HG02981 (cell line): ENCODE data around the gene KLHL35.
A peak's percentile ranks its signal among the peaks of the same experiment; 100 is the strongest.

ENCODE experiments used
- ATAC-seq: cut with Tn5 transposase; IDR thresholded peaks from one replicate; pipeline ENCODE4 v1.9.1; 2021; ENCODE audit warnings: mild to moderate bottlenecking, moderate library complexity; ENCODE audit not compliant: unreplicated experiment

KLHL35 gene

DNA sequence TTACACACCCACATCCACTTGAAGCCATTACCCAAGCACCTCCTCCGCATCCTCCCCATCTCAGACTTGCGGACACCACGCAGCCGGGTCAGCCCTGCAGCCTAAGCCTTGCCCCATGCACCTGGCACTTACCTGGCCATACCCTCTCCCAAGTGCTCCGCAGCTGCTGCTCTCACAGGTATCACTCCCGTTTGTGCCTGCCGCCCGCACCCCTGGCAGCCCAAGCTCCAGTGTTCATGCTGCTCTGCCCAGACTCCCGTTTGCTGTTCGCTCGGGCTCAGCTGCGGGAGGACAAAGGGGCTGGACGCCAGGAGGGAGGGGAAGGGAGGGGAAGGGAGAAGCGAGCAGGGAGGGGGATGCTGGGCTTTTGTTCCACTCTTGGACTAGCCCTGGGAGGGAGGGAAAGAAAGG lies at the start of gene KLHL35:
KLHL35 (minus strand) TSS at position 293 of the 411 bp plus-strand sequence. CDS start 2,574 bp downstream, outside the sequence.
- no peak for ATAC-seq

DNA sequence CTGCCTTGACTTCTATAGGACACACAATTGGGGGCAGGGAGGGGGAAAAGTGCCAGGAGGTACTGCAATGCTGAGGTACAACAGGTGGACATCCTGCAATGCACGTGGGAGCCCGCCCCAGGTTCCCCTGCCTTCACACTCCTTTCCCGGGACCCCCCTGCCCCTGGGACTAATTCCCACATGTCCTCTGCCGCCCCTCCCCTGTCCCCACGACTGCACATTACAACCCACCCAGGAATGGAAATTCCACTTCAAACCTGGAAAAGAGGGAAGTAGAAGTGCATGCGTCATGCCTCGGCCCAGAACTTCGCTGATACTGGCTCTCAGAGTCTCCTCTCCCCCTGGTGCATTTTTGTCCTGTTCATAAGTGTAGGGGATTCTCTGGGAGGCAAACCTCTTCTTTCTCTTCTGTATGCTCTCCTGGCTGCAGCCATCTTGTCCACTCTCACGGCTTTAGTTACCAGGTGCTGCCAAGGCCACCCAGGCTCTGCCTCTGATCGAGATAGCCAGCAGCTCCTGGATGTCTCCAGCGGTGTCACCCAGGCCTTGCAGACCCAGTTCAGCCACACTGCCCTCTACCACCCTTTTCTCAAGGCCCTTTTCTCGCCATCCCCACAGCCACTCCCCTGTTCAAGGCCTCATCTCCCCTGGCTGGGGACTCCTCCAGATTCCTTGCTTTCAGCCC lies 49.1 kb upstream of the KLHL35 start:
- ATAC-seq: no peak

- no peak for ATAC-seq
Observed at GRCh38 chr11:75481223-75481921, 48.4 kb upstream of the KLHL35 start.

- no peak for ATAC-seq
Observed at GRCh38 chr11:75480185-75481175, 47.5 kb upstream of the KLHL35 start.

DNA sequence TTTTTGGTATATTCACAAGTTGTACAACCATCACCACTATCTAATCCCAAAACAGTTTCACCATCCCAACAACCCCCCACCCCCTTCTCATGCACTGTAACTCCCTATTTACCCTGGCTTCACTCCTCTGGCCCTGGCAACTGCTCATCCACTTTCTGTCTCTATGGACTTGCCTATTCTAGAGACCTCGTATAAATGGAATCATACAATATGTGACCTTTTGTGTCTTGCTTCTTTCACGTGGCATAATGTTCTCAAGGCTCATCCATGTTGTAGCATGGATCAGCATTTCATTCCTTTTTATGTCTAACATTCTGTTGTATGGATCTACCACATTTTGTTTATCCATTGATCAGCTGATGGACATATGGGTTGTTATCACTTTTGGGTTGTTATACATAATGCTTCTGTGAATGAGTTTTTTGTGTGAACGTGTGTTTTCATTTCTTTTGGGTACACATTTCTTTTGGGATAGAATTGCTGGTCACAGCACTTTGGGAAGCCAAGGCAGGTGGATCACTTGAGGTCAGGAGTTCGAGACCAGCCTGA lies 46.7 kb upstream of the KLHL35 start:
- ATAC-seq: no peak

- no peak for ATAC-seq
Observed at GRCh38 chr11:75478783-75479596, 46.0 kb upstream of the KLHL35 start.

GRCh38 chr11:75477614-75477935 lies 44.6 kb upstream of the KLHL35 start:
- ATAC-seq: no peak

DNA sequence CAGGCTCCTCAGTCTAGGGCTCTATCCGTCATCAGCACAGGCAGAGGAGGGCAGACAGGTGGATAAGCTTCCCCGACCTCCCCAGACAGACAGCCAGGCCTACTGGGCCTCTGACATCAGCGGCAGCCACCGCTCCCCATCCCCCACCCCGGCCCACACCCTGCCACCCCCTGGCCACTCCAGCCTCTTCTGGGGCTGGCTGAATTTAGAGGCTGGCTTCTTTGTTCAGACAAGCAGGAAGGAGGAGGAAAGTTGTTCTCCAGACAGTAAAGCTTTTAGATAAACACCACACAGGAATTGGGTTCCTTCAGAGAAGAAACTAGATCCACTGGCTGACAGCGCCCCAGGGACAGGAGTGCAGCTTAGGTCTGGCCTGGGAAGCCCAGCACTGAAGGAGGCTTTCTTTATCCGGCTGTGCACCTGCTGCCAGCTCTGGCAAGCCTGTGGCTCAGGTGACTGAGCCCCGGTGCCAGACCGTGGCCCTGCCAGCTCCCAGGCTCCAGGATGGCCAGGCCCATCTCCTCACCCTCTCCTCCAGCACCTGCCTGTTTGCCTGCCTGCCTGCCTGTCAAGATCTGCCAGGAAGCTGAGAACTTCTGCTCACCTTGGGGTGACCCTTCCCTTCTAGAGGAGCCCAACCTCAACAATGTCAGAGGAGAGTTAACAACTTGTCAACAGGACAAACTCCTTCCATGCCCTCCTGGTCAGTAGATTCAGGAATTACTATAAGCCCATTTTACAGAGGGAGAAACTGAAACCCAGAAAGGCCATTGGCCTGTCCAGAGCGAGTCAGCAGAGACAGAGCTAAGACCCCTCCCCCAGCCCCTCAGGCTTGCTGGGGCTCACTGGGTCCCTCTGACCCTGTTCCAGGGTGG lies 44.0 kb upstream of the KLHL35 start:
- no peak for ATAC-seq

DNA sequence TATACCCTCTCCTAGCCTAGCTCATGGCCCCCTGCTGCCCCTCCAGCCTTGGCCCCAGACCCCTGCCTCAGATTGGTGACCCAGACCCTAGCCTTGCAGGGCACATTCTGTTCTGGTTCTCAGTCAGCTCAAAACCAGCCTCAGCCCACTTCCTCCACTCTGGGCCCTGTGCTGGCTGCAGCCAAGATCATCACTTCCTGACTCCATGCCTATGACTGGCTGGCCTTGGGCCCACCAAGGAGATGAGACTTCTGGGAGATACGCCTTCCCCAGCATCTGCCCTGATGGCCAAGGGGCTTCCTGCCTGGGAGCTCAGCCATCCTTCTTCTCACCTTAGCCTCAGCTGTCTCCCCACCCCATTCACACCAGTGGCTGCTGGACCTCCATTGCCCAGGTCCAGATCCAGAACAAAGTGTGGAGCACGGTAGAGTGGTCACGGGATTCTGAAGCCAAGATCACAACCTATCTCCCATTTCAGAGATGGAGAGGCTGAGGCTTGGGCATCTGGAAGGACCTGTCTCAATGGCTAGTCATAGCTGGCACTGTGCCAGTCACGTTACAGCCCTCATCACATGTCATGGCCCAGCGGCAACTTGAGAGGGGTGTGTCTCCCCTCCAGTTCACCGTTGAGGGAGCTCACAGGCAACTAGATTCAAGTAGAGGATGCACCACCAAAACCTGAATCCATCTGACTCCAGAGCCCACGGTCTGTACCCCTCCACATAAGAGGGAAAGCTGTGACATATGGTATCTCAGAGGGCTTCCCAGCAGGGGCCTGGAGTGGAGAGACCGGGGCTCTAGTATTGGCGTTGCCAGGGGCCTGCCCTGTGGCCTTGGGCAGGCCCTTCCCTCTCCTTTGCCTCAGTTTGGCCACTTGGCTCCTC lies 43.0 kb upstream of the KLHL35 start:
- ATAC-seq: peak; percentile 38

DNA sequence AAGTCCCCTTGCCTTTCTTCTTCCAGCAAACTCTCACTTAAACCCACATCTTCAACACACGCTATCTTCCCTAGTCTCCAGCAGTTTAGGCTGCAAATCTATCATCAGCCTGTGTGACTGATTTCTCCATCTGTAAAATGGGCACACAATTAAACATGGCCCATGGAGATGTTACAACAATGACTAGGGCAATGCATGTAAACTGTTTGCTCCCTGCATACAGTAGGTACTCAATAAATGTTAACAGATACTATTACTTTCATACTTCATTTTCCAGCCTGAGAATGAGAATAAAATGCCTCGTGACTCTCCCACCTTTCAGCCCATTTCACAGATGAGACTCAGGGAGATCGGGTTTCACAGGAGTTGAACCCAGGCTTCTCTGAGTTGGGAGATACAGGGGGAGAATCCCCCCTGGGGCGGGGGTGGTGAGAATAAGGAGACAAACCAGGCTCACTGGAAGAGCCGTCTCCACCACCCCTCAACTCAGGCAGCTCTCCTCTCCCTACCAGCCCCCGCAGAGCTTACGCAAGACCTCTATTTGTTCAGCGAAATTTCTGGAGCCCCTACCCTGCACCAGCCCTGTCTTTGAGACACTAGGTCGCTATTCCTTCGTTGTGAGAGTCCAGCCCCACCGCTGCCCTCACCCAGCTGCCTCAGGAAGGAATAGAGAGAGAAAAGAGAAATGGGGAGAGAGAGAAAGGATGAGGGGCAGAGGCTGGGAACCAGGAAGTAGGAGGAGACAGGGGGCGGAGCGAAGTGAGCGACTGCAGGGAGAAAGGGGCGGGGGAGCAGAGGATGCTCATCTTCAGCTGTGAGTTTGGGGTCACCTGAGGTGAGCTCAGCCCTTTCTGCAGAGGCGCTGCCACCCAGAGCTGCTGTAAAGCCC lies 42.1 kb upstream of the KLHL35 start:
- peak; percentile 34 for ATAC-seq

DNA sequence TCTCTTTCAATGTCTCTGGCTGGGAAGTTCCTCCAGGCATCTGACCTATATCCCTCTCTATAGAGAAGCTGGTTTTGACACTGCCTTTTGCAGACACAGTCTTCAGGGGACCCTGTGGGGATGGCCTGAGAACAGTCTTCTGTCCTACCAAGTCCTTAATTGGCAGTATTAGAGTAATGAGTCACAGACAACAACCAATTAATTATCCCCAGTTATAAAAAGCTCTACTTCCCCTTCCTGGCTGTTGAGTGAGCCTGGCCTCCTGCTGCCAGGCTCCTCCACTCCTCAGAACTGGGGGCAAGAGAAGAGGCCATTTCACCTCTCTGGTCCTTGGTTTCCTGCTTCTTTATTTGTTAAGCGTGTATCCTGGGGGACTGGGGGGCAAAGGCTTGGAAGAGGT lies 41.2 kb upstream of the KLHL35 start:
- no peak for ATAC-seq

- no peak for ATAC-seq
Observed at GRCh38 chr11:75473684-75474083, 40.7 kb upstream of the KLHL35 start.

- no peak for ATAC-seq
Observed at GRCh38 chr11:75472081-75472732, 39.2 kb upstream of the KLHL35 start.

- ATAC-seq: no peak
Observed at GRCh38 chr11:75471176-75471973, 38.4 kb upstream of the KLHL35 start.

DNA sequence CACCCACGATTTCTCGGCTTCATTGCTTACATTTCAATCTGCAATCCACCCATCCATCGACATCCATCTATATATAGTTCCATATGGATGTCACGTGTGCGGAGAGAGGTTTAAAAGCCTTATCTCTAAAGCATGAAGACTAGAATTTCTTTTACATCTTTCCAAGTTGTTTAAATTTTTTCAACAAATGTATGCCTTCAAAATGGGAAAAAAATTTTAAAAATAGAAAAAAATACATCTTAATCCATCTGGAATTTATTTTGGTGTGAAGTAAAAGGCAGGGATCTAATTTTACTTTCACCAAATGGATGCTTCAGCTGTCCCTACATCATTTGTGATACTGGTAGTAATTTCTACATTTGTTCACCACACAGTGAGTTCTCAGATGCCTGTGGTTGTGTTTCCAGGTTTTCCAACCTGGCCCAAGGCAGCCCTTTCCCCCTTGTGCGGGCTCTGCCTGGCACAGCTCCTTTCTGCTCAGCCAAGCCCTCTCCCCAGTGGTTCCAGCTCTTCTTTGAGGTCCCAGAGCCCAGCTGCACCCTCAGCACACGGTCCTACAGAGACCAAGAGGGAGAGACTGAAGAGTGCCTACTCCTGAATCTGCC lies 37.6 kb upstream of the KLHL35 start:
- ATAC-seq: no peak
